Tongue (tissue), 2 donors: Measurements from ENCODE around the gene ARHGAP35. TPM values are rescaled to one million over a fixed set of nuclear protein-coding genes. Genes with fewer than 3 reads are reported as not detected.
"Not testable (repeated sequence)": the region's sequence is repeated elsewhere in the genome, so short reads cannot be mapped to it uniquely, and the experiment has no call there.

Experiments used
- DNase-seq: peaks from one replicate; pipeline ENCODE4 v3.0.0-alpha.2; 2015
- total RNA-seq: library from RNA; depleted of rRNA; stranded (reverse); fragments of >200 nt; gene quantifications from one replicate; pipeline ENCODE4 v1.2.3, GENCODE V29; 2014

The ARHGAP35 gene
- total RNA-seq, 1 donor from 2014 or later: 60.1 TPM

DNA sequence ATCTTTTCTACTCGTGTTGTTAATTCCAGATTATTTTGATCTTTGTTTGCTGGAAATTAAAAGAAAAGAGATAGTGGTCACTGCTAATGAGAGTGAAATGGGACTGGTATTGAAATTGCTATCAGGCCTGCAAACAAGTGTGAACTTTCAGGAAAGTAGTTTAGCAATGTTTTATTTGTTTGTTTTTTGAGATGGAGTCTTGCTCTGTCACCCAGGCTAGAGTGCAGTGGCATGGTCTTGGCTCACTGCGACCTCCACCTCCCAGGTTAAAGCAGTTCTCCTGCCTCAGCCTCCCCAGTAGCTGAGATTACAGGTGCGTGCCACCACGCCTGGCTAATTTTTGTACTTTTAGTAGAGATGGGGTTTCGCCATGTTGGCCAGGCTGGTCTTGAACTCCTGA is 10.4 kb downstream of the ARHGAP35 start:
- DNase-seq: not testable (repeated sequence)

DNA sequence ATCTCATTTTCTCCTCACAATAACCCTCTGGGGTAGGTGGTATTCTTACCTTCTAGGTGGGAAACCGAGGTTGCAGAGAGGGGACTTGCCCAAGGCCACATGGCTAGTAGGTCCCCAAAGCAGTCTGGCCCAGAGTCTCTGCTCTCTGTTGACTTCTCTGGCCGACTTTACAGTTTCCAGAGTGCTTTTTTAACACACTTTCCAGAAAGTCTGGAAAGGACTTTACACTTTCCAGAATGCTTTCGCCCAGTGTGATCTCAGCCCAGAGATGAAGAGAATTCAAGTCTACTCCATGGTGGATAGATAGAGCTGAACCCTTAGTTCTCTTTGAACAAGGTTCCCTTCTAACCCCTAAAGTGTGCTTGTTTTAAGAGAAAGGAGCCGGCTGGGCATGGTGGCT is 12.2 kb downstream of the ARHGAP35 start:
- no peak for DNase-seq

DNA sequence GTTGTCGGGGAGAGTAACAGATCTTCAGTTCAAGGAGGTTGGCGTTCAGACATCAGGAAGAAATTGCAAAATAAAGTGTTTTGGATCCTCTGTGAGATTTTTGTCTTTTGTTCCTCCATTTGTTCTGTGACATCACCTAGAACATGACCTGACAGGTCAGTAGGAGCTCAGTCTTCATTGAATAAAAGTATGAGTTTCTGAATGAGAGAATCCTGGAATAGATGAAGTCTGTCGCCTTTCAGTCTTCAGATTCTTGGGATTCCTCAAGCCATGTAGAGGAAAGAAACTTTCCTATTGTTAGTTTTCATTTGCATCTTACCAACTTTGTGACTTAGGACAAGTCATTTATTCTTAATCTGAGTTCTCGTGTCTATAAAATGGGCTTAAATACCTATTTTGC is 14.4 kb downstream of the ARHGAP35 start:
- peak; percentile 16 for DNase-seq

DNA sequence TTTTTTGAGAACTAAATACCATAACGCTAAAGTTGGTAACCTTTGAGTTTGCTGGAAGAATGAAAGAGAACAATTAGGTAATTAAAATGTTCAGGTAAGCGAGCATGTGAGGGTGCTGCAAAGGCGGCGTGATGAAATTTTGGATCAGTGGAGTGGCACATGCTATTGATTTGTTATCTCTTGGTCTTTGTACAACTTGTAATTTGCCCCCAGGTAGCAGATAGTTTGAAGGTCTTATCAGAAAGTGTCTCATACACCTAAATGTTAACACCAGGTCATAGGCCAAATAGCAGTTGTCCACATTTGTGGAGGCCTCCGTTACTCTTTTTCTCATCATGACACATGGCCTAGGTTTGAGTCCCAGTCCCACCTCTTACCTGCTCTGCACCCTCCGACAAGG is 14.9 kb downstream of the ARHGAP35 start:
- no peak for DNase-seq

DNA sequence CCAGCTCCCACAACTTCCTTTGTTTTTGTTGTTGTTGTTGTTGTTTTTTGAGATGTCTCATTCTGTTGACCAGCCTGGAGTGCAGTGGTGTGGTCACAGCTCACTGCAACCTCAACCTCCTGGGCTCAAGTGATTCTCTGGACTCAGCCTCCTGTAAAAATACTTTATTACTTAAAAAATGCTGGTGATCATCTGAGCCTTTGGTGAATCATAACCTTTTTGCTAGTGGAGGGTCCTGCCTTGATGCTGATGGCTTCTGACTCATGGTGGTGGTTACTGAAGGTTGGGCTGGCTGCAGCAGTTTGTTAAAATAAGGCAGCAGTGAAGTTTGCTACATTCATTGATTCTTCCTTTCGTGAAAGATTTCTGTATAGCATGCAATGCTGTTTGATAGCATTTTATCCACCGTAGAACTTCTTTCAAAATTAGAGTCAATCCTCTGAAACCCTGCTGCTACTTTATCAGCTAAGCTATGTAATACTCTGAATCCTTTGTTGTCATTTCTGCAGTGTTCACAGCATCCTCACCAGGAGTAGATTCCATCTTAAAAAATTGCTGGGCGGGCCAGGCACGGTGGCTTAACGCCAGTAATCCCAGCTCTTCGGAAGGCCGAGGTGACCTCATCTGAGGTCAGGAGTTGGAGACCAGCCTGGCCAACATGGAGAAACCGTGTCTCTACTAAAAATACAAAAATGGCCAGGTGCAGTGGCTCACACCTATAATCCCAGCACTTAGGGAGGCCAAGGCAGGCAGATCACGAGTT is 18.0 kb downstream of the ARHGAP35 start:
- DNase-seq: no peak

DNA sequence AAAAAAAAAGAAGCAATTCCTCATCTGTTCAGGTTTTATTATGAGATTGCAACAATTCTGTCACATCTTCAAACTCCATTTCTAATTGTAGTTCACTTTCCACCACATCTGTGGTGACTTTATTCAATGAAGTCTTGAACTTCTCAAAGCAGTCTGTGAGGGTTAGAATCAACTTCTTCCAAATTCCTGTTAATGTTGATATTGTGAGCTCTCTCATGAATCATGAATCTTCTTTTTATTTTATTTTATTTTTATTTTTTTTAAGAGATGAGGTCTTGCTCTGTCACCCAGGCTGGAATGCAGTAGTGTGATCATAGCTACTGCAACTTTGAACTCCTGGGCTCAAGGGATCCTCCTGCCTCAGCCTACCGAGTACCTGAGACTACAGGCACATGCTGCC is 19.6 kb downstream of the ARHGAP35 start:
- DNase-seq: no peak

DNA sequence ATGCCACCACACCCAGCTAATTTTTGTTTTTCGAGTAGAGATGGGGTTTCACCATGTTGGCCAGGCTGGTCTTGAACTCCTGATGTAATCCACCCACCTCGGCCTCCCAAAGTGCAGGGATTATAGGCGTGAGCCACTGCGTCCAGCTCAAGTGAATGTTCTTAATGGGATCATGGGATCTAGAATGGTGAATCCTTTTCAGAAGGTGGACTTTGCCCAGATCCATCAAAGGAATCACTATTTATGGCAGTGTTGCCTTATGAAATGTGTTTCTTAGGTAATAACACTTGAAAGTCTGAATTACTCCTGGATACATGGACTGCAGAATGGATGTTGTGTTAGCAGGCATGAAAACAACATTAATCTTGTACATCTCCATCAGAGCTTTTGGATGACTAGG is 20.3 kb downstream of the ARHGAP35 start:
- no peak for DNase-seq

DNA sequence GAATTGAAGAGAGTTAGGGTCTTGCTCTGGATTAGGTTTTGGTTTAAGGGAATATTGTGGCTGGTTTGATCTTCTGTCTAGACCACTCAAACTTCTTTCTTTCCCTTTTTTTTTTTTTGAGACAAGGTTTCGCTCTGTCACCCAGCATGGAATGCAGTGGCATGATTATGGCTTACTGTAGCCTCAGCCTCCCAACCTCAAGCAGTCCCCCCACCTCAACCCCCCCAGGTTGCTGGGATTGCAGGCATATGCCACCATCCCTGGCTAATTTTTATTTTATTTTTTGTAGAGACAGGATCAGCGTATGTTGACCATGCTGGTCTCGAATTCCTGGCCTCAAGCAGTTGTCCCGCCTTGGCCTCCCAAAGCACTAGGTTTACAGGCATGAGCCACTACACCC is 21.2 kb downstream of the ARHGAP35 start:
- no peak for DNase-seq

DNA sequence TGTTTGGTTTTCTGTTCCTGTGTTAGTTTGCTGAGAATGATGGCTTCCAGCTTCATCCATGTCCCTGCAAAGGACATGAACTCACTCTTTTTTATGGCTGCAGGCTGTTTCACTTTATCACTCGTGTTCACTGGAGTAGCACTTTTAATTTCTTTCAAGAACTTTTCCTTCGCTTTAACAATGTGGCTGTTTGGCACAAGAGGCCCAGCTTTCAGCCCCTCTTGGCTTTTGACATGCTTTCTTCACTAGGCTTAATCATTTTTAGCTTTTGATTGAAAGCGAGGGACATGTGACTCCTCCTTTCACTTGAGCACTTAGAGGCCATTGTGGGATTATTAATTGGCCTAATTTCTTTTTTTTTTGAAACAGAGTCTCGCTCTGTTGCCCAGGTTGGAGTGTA is 22.0 kb downstream of the ARHGAP35 start:
- DNase-seq: not testable (repeated sequence)

DNA sequence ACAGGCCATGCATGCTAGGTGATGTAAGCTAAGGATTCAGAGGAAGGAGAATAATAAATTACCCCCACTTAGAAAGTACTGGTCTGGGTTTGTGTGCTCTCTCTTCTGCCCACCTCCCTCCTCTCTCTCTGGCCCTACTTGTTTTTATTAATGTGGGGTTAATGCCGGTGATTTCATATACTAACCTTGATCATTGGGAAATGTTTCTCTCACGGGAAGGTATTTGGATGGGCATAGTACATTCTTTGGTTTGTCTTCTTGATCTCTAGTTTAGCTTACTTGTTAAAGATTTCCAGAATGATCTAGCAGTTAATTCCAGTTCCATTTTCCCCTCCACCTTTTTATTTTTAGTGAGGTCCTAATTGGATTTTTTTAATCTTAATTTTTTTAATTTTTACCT is 24.6 kb downstream of the ARHGAP35 start:
- DNase-seq: no peak

DNA sequence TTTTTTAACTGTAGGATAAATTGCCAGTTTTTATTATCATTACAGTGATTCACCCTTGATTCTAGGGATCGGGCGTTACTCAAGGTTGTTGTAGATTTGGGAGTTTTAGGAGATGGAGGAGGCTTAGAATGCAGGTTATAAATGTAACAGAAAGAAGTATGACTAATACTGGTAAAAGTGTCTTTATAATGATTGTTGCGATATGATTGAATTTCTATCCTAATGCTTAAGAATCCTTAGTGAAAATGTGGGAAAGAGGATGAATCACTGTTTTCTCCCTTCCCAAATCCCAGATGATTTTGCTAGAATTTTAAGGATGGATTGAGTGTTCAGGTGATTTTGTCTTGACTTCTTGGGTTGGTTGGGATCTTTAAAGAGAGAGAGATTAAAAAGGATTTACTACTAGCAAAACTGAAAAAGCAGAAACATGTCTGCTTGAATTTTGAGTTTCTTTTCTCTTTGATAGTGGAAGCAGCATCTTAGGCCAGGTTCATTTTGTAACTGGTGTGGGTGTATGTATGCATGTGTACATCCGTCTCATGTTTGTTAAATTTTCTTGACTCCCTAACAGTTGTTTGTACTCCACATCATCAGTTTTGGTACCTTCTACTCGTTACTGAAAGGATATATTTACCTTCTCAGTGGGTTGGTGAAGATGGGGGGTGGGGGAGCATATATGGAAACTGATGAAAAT is 25.9 kb downstream of the ARHGAP35 start:
- DNase-seq: no peak

DNA sequence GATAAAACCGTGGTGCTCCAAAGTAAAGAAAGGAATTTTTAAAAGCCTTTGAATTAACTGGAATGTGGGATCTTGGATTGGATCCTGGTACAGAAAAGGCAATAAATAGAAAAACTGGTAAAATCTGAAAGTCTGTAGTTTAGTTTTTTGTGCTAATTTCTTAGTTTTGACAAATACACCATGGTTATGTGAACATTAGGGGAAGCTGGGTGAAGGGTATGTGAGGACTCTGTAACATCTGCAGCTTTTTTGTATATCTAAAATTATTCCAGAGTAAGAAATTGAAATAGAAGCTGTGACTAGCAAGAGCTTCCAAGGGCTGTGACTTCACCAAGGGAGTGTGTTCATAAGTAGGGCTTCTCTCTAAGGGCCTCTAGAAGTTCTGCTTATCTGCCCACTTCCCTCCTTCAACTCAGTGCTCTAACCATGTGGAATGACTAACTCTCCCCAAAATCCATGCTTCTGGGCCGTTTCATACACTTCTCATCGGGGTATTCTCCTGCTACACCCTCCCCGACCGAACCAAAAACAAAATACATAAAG is 26.5 kb downstream of the ARHGAP35 start:
- no peak for DNase-seq

DNA sequence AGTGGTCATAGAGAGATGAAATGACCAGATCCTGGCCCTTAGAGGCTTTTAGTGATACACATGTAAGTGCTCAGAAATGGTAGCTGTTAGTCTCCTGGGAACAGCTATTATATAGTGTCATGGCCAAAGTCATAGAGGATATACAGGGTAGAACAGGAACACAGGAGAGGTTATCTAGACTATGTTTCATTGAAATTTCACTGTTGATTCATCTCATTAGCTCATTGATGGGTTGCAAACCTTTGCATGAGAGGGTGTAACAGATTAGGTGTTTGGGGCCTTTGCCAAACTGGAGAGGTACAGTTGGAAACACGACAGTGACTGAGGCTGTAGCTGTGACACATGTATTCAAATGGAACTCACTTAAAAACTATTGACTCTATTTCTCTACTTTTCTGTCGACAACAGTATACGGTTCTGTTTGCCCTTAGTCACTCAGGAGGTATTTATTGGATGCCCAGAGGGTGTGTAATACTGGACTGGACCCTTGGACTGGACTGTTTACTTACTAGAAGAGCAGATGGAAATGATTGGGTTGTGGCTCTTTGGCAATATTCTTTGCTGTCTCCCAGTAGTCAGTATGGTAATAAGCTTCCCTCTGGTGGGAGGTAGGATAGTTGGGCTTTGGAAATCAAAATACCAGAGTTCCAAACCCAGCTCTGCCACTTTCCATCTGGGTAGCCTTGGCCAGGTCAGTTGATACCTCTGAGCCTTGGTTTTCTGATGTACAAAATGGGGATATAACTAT is 29.8 kb downstream of the ARHGAP35 start:
- no peak for DNase-seq

DNA sequence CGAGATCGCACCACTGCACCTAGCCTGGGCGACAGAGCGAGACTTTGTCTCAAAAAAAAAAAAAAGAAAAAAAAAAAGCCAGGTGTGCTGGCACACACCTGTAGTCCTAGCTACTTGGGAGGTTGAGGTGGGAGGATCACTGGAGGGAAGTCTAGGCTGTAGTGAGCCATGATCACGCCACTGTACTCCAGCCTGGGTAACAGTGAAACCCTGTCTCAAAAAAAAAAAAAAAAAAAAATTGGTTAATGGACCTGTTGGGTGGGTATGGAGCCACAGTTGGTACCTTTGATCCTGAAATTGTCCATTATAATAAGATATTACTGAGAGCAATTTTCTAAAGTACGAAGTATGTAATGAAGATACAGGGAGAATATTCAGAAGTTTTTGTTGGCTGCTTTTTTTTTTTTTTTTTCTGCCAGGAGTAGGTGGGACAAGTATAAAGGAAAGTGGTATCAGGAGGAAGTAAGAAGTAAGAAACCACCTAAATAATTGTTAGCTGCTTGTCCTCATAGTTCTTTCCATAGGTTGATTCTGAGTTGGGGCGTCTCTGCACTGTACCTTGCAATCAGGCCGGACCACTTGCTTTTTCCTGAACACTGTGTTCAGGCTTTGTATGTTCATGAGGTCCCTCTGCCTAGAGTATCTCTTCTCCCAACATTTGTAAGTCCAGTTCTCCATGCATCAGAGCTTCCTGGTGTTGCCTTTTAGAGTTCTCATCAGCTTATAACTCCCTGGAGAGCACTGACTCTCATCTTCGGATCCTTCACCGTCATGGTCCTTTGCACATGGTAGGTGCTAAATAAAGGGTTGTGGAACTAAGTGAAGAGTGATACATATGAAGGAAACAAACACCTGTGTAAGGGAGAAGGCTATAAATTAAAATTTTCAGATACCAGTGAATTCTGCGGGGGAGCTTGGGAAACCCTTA is 31.7 kb downstream of the ARHGAP35 start:
- no peak for DNase-seq

DNA sequence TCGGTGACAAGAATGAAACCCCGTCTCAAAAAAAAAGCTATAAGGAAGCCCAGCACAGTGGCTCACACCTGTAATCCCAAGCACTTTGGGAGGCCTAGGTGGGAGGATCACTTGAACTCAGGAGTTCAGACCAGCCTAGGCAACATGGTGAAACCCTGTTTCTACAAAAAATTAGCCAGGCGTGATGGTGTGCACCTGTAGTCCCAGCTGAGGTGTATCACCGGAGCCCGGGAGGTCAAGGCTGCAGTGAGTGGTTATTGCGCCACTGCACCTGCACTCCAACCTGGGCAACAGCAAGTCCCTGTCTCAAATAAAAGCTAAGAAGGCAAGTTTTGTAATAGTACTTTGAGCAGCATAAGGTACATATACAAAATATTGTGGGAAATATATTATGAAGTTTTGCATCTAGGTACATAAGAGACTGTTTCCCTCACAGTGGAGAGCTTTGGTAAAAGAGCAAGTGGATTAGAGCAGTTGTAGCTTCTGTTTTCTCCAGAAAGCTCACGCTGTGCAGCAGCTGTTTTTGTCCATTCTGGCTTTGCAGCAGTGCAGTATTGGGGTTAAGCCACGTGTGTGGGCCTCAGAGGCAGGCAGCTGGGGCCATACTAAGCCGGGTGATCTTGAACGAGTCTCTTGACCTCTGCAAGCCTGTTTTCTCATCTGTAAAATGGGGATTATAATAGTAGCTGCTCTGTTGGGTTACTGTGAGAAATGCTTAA is 35.4 kb downstream of the ARHGAP35 start:
- DNase-seq: peak; percentile 77

DNA sequence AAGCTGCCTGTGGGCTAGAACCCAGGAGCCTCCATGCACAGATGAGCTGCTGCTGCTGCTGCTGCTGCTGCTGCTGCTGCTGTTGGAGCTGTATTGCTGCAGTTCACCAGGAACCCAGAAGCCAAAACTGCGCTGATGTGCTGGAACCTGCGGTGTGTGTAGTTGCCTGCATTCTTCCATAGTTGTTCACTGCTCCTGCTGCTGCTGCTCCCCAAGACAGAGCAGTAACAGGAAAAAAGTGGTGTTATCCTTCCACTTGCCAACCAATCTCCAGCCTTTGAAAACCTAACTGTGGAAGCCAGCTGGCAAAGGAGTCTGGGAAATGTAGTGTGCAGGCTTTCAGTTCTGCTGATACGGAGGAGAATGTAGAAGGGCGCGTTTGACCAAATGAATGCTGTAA is 37.9 kb downstream of the ARHGAP35 start:
- peak; percentile 57 for DNase-seq

DNA sequence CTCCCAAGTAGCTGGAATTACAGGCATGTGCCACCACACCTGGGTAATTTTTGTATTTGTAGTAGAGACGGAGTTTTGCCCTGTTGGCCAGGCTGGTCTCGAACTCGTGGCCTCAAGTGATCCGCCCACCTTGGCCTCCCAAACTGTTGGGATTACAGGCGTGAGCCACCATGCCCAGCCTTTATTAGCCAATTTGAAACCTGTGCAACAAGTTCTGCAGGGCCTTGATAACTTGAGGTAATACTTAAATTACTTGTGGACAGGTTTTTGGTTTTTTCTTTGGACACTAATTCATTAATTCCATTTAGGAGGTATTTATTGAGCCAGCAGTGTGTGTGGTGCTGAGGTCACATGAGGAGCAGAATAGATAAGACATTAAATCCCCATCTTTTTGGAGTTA is 39.5 kb downstream of the ARHGAP35 start:
- DNase-seq: no peak

DNA sequence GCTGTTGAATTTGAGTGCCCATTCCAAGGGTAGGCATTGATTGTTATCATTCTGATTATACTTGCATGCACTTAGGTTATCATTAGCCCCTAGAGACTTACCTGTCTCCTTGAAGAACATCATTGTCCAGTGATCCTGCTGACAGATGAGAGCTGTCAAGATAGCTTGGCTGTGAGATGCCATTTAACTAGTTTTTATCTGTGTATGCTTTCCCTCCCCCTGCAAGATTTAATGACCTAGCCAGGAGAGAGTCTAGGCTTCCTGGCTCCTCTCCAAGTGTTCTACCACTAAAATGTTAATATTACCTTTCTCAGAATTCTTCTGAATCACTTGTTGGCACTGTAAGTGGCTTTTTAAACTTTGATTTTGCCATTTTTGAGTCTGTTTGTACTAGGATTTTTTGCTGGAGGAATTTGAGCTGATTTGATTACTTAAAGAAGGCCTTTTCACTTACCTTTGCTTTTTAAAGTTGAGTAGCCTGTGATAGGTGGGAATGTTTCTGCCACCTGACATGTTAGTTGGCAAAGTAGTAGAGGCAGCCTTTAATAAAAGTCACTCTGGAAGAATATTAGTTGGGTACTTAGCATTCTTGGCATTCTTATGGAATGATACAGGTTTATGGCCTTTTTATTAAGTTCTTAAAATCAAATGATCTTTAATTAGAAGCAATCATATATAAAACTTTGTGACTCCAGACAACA is 41.1 kb downstream of the ARHGAP35 start:
- DNase-seq: no peak

DNA sequence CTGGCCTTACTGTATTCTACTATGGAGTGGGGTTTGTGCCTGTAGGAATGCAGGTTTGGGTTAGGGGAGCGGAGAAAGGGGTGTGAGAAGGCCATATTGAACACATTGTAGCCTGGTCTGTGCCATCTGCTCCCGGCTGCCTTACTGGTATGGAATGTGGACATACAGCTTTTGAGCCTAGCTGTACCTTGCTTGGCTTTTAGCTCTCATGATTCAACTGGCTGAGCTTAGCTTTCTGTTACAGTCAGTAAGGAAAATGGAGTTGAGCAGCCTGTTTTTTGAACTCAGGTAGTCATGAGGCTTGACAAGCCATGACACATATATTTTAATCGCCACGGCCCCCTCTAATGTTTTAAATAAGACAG is 41.6 kb downstream of the ARHGAP35 start:
- peak; percentile 45 for DNase-seq

DNA sequence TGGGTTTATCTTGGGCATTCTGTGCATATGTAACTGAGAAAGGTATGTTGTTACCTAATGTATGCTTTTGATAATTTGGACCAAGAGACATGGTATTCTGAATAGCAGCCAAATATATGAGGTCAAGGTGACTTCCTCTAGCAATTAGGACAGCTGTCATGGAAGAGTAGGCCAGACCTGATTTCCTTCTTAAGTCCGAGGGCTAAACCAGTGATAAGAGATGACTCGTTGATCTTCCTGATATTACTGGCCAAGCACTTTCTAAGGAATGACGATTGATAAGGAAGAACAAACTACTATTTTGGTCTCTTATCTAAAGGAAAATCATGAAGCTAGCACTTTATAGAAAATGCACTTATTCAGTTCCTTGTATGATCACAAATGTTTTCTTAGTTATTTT is 42.7 kb downstream of the ARHGAP35 start:
- no peak for DNase-seq
